ENCODE measurements around the gene ANKRD40.

DNA sequence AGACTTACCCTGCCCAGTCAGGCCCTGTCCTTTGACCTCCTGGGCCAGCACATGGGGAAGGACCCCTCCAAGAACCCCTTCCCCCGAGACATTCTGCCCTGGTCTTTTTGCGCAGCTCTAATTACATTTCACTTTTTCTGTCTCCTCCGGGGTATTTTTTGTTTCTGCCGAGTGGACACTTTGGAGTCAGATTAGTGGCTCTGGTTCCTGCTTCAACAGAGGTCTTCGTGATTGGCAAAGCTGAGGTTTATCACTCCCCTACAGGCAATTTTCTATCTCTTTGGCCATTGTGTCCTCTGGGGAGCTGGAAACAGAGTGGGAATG lies 23.5 kb downstream of the ANKRD40 start:
- TF ChIP-seq, protein P1, sequence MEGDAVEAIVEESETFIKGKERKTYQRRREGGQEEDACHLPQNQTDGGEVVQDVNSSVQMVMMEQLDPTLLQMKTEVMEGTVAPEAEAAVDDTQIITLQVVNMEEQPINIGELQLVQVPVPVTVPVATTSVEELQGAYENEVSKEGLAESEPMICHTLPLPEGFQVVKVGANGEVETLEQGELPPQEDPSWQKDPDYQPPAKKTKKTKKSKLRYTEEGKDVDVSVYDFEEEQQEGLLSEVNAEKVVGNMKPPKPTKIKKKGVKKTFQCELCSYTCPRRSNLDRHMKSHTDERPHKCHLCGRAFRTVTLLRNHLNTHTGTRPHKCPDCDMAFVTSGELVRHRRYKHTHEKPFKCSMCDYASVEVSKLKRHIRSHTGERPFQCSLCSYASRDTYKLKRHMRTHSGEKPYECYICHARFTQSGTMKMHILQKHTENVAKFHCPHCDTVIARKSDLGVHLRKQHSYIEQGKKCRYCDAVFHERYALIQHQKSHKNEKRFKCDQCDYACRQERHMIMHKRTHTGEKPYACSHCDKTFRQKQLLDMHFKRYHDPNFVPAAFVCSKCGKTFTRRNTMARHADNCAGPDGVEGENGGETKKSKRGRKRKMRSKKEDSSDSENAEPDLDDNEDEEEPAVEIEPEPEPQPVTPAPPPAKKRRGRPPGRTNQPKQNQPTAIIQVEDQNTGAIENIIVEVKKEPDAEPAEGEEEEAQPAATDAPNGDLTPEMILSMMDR (IDR thresholded peaks at IDR 0.05): no peak
- TF ChIP-seq POLR2A (IDR thresholded peaks at IDR 0.05): no peak

Measured in transverse colon (tissue), 3 donors.